B cell (primary cell): Measurements from ENCODE around the gene ZNRF2. TPM values are rescaled to one million over a fixed set of nuclear protein-coding genes. Genes with fewer than 3 reads are reported as not detected.

Experiments
- ATAC-seq: fragments of 200-7000 bp; cut with Tn5 transposase; one replicate; pipeline ENCODE4 v1.10.0; 2021; ENCODE audit warnings: low read depth, mild to moderate bottlenecking, moderate number of reproducible peaks, moderate library complexity
- CTCF ChIA-PET: fragments of 350-600 bp; sonication (Branson Sonifier 250); formaldehyde crosslinking; loops from one replicate; lab custom pipeline; 2021; ENCODE audit warnings: antibody characterized with exemption, inconsistent platforms; lab: Charles Lee
- POLR2A ChIA-PET: fragments of 350-600 bp; sonication (Branson Sonifier 250); formaldehyde crosslinking; loops from one replicate; lab custom pipeline; 2021; ENCODE audit warnings: antibody characterized with exemption; lab: Charles Lee
- DNase-seq: peaks from one replicate; pipeline ENCODE4 v3.0.0; 2013
- H2AFZ ChIP-seq: 2 replicates; pipeline ENCODE4 v1.6.1; 2012; ENCODE audit warnings: mild to moderate bottlenecking, low read depth, low read length; ENCODE audit not compliant: insufficient read depth, poor library complexity, severe bottlenecking
- H3K27ac ChIP-seq, 2 donors: 1 replicate in 1 of 2; 2 replicates in 1 of 2; pipeline ENCODE4 v1.5.1; 2012 to 2013; ENCODE audit warnings: low read length in 2 of 2, mild to moderate bottlenecking in 2 of 2, moderate library complexity in 1 of 2
- H3K27me3 ChIP-seq, 4 experiments: fragments of 200-600 bp in 1 of 4; sonication (generic) in 1 of 4; replicated peaks in 1 of 4; 1 replicate in 2 of 4; 2 replicates in 2 of 4; pipeline versions ENCODE4 v1.6.1 to v1.7.0; 2013 to 2016; ENCODE audit warnings: low read length in 3 of 4, mild to moderate bottlenecking in 2 of 4, mixed read lengths in 1 of 4, moderate library complexity in 1 of 4; ENCODE audit not compliant: insufficient read depth in 4 of 4, control insufficient read depth in 3 of 4; ENCODE audit errors: control extremely low read depth in 1 of 4
- H3K36me3 ChIP-seq, 2 experiments: replicated peaks in 1 of 2; 1 replicate in 1 of 2; 2 replicates in 1 of 2; pipeline versions ENCODE4 v1.6.1 to v1.7.1; 2013; ENCODE audit warnings: low read length in 1 of 2; ENCODE audit not compliant: insufficient read depth in 2 of 2, control insufficient read depth in 1 of 2; ENCODE audit errors: control extremely low read depth in 1 of 2, extremely low read depth in 1 of 2
- H3K4me1 ChIP-seq, 2 donors: fragments of 200-600 bp in 1 of 2; sonication (generic) in 1 of 2; 1 replicate in 1 of 2; 2 replicates in 1 of 2; pipeline versions ENCODE4 v1.5.1 to v1.6.1; 2013 to 2017; ENCODE audit warnings: low read length in 2 of 2; ENCODE audit not compliant: control insufficient read depth in 2 of 2, insufficient read depth in 2 of 2
- H3K4me2 ChIP-seq: replicated peaks from 2 replicates; pipeline ENCODE3; 2012; ENCODE audit warnings: mild to moderate bottlenecking, low read depth, low read length; ENCODE audit not compliant: poor library complexity, severe bottlenecking
- H3K4me3 ChIP-seq, 5 experiments: fragments of 200-600 bp in 1 of 5; sonication (generic) in 1 of 5; 1 replicate in 3 of 5; 2 replicates in 2 of 5; pipeline versions ENCODE4 v1.5.1 to v1.7.0; 2011 to 2016; ENCODE audit warnings: low read length in 4 of 5, mild to moderate bottlenecking in 4 of 5, low read depth in 2 of 5, control low read depth in 1 of 5, moderate library complexity in 1 of 5; ENCODE audit not compliant: insufficient read depth in 1 of 5; ENCODE audit errors: control extremely low read depth in 1 of 5, extremely low read depth in 1 of 5
- H3K79me2 ChIP-seq: fragments of 200-600 bp; sonication (generic); one replicate; pipeline ENCODE4 v1.6.0; 2016; ENCODE audit warnings: low read length; ENCODE audit not compliant: control insufficient read depth, insufficient read depth
- H3K9ac ChIP-seq: fragments of 200-600 bp; sonication (generic); 2 replicates; pipeline ENCODE4 v1.6.1; 2017; ENCODE audit warnings: mild to moderate bottlenecking, low read length, moderate library complexity
- H3K9me3 ChIP-seq, 3 donors: one replicate each; pipeline versions ENCODE4 v1.6.1 to v1.7.1; 2013; ENCODE audit warnings: low read length in 2 of 3; ENCODE audit not compliant: control insufficient read depth in 2 of 3, insufficient read depth in 1 of 3; ENCODE audit errors: control extremely low read depth in 1 of 3
- H4K20me1 ChIP-seq: 2 replicates; pipeline ENCODE4 v1.6.0; 2012; ENCODE audit warnings: mild to moderate bottlenecking, low read length; ENCODE audit not compliant: insufficient read depth, control insufficient read depth, poor library complexity, severe bottlenecking
- H3K27ac Mint-ChIP-seq: one replicate; pipeline ENCODE4 v1.8.0; 2021; ENCODE audit warnings: mixed read lengths
- H3K27me3 Mint-ChIP-seq: one replicate; pipeline ENCODE4 v1.8.0; 2021; ENCODE audit warnings: mixed read lengths
- H3K4me1 Mint-ChIP-seq: one replicate; pipeline ENCODE4 v1.8.0; 2021; ENCODE audit warnings: mixed read lengths
- H3K4me3 Mint-ChIP-seq: one replicate; pipeline ENCODE4 v1.8.0; 2021; ENCODE audit warnings: mixed read lengths
- H3K9me3 Mint-ChIP-seq: one replicate; pipeline ENCODE4 v1.8.0; 2022; ENCODE audit warnings: mixed read lengths; ENCODE audit not compliant: insufficient read depth
- EZH2 ChIP-seq: IDR thresholded peaks from 2 replicates; pipeline ENCODE4 v1.6.1; 2012; ENCODE audit warnings: borderline replicate concordance, low read depth, mild to moderate bottlenecking, moderate library complexity, low read length; ENCODE audit not compliant: insufficient read depth, poor library complexity, severe bottlenecking
- WGBS: methylation state at CpG from one replicate; pipeline ENCODE4 v1.1.5; 2013; ENCODE audit warnings: missing lambda C conversion rate; ENCODE audit not compliant: insufficient coverage; 5-methylcytosine and 5-hydroxymethylcytosine counted together
- intact Hi-C: fragments of 100-400 bp; cut with micrococcal nuclease; formaldehyde crosslinking; loops from one replicate; pipeline ENCODE4 v1.10.0; 2022
- polyA plus RNA-seq: library from polyadenylated mRNA; depleted of rRNA; stranded (reverse); fragments of >200 nt; gene quantifications from 2 replicates; pipeline ENCODE4 v1.2.3, GENCODE V29; 2012
- total RNA-seq, 2 donors: library from RNA; stranded (reverse); fragments of 120-200 nt in 1 of 2; gene quantifications; 1 replicate in 1 of 2; 2 replicates in 1 of 2; pipeline versions ENCODE4 v1.2.3 to v1.2.4, GENCODE V29; 2013 to 2022
- TF ChIP-seq, protein P1 (sequence below): fragments of 200-600 bp; IDR thresholded peaks from one replicate; pipeline ENCODE4 v1.8.0; 2022; ENCODE audit warnings: antibody characterized with exemption, mild to moderate bottlenecking

The ZNRF2 gene
- total and polyA plus RNA-seq, 2 donors (not counting 1 experiment from before 2014, with no cell fraction given), result 6.4 to 32.0 TPM

DNA sequence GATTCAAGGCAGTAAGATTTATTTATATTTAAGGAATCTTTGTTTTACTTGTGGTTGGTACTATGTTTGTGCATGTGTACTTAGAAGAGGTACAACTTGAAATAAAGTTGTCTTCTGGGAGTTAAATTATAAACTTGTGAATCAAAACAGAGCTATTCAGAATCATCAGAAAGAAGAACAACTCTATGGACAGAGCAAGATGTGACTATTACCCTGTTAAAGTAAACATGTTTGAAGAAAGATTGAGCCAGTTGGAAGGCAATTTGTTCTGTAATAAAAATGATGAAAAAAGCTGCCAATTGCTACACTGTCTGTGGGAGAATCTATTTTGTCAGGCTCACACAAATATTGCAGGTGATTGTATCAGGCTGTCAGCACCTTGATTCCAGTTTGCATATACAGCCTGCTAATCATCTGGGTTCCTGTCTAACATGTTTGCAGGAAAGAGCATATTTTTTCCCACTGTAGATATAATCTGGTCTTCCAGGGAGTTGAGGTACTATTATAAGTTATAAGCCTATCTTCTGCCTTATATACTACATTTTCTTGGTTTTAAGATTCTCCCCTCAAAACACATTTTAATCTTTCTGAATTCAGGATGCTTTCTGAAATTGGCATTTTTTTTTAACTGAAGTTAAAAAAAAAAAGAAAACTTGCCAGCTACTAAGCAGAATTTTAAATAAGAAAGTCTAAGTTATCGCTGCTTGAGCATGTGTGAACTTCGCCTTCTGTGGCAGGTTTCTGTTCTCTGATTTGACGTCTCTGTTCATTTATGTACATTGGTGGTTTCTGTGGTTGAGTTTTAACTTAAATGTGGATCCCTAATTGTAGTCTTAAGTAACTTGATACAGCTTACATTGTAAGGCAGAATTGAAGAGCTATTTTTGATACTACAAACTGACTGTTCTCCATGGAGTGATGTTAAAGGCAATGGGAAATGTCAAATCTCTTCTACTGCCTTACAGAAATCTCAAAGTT is 46.0 kb downstream of the ZNRF2 start:
- 0% methylated on average over 2 of the region's 3 CpGs for WGBS
- Histone ChIP-seq H3K4me3 (peak overlapping the region in 2 of 5 experiments; percentile 2 to 45), H3K79me2 (peaks cover 95% of the 10 kb centered on the region), H3K36me3 (no peaks in the 10 kb centered on the region), H4K20me1 (peaks cover 8% of the 10 kb centered on the region), H3K9me3 (no peaks in the 10 kb centered on the region), H3K4me2 (peak overlapping the region; percentile 56), H3K9ac (peak overlapping the region; percentile 13), H3K27ac (peak overlapping the region; percentile 7 to 33), H3K4me1 (peaks cover 15 to 35% of the 10 kb centered on the region in 2 donors), H3K27me3 (no peaks in the 10 kb centered on the region), H2AFZ (no peak overlapping the region)
- TF ChIP-seq, protein P1, sequence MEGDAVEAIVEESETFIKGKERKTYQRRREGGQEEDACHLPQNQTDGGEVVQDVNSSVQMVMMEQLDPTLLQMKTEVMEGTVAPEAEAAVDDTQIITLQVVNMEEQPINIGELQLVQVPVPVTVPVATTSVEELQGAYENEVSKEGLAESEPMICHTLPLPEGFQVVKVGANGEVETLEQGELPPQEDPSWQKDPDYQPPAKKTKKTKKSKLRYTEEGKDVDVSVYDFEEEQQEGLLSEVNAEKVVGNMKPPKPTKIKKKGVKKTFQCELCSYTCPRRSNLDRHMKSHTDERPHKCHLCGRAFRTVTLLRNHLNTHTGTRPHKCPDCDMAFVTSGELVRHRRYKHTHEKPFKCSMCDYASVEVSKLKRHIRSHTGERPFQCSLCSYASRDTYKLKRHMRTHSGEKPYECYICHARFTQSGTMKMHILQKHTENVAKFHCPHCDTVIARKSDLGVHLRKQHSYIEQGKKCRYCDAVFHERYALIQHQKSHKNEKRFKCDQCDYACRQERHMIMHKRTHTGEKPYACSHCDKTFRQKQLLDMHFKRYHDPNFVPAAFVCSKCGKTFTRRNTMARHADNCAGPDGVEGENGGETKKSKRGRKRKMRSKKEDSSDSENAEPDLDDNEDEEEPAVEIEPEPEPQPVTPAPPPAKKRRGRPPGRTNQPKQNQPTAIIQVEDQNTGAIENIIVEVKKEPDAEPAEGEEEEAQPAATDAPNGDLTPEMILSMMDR, result no peak
- no peak for TF ChIP-seq EZH2
- ChIA-PET CTCF (interaction anchor here (1.0 to 2.2 kb wide), 5 partner anchors 8 to 45 kb away, joined by 3 to 7 read pairs (median 5); no protein-coding TSS in a partner anchor), POLR2A (interaction anchor here (0.6 to 1.5 kb wide), 2 partner anchors 8 to 12 kb away, joined by 4 to 5 read pairs; no protein-coding TSS in a partner anchor)
- DNase-seq (peak; percentile 62), ATAC-seq (peak; percentile 69)
- Mint-ChIP-seq H3K4me3 (peak overlapping the region; percentile 68), H3K27me3 (no peaks in the 10 kb centered on the region), H3K9me3 (peaks cover 4% of the 10 kb centered on the region), H3K27ac (peak overlapping the region; percentile 50), H3K4me1 (peaks cover 72% of the 10 kb centered on the region)
- intact Hi-C loops, result loop anchor here (1.0 kb wide), 1 partner anchor 8 kb away; no protein-coding TSS in a partner anchor
